AG09309 (cell line): ENCODE measurements around the gene DHDDS.
A peak's percentile ranks its signal among the peaks of the same experiment; 100 is the strongest.

Experiments
- DNase-seq: peaks from one replicate; pipeline ENCODE4 v3.0.0-alpha.2; 2010; ENCODE audit warnings: low read depth
- H3K4me3 ChIP-seq: 2 replicates; pipeline ENCODE4 v1.5.1; 2011; ENCODE audit warnings: mild to moderate bottlenecking, low read depth, low read length, moderate library complexity; ENCODE audit not compliant: control insufficient read depth
- TF ChIP-seq, protein P1 (sequence below): IDR thresholded peaks from 2 replicates; pipeline ENCODE4 v1.5.1; 2011; ENCODE audit warnings: mild to moderate bottlenecking, low read depth, low read length, inconsistent platforms; ENCODE audit not compliant: insufficient read depth, control insufficient read depth; ENCODE audit errors: missing control alignments

Gene DHDDS

DNA sequence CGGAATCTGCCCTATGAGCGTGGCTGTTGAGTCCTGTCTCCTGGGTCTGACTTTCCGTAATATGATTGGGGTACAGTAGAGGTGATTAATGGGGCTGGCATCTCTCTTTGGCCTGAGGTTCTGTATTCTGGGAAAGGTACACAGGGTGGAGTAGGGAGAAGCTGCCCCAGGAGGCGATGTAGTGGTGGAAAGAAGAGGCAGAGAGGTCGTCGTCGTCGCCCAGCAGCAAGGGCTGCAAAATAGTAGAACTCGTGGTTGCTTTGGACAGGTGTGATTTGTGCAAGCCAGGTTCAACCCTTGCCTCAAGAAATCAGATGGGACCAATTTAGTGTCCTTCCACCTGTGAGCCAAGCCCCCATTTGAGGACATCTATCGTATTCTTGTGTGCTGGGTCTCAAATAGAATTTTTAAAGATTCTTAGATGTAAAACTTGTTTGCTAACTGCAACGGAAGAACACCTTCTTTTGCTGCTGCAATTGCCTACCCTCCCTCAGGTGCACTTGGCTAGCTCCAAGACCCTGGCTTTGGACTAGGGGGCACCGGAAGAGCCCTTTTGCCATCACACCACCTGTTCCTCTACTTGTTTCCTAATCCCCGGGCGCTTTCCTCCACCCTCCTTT is 38.9 kb downstream of the DHDDS start:
- DNase-seq, result no peak
- H3K4me3 ChIP-seq, result peak overlapping the region; percentile 59
- TF ChIP-seq, protein P1, sequence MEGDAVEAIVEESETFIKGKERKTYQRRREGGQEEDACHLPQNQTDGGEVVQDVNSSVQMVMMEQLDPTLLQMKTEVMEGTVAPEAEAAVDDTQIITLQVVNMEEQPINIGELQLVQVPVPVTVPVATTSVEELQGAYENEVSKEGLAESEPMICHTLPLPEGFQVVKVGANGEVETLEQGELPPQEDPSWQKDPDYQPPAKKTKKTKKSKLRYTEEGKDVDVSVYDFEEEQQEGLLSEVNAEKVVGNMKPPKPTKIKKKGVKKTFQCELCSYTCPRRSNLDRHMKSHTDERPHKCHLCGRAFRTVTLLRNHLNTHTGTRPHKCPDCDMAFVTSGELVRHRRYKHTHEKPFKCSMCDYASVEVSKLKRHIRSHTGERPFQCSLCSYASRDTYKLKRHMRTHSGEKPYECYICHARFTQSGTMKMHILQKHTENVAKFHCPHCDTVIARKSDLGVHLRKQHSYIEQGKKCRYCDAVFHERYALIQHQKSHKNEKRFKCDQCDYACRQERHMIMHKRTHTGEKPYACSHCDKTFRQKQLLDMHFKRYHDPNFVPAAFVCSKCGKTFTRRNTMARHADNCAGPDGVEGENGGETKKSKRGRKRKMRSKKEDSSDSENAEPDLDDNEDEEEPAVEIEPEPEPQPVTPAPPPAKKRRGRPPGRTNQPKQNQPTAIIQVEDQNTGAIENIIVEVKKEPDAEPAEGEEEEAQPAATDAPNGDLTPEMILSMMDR, result no peak

DNA sequence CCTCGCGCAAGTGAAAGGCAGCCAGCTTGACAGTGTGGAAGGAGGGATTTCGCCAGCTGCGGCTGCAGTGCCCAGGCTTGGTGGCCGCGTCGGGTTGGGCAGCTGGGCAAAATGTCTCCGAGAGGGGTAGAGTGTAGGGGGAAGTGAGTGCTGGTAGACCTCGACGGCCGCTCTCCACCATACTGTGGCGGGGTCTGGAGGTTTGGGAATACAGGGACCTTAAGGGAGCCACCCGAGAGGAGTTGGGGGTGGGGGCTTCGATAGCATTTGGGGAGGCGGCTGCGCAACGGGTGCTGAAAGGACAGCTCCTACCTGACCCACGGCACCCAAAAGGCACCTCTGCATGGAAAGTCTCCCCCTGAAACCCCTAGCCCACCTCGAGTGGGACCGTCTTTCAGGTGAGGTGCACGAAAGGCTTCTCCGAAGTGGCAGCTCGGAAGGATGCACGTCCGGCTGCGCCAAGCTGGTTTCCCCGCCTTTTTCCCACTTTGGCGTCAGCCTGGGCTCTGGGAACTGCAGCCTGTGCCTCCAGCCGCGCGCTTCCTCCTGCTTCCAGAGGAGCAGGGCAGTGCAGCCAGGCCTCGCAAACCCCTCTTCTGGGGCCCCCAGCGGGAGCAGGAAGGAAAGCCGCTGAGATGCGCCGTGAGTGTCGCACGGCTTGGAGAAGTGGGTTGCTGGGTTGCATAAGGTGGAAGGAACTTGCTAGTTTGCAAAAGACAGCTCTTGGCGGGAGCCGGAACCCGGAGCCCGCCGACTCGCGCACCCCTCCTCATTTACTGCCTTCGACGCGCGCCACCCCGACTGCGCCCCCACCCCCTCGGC is 39.6 kb downstream of the DHDDS start:
- no peak for DNase-seq
- H3K4me3 ChIP-seq, result peak overlapping the region; percentile 59
- TF ChIP-seq, protein P1, result no peak

DNA sequence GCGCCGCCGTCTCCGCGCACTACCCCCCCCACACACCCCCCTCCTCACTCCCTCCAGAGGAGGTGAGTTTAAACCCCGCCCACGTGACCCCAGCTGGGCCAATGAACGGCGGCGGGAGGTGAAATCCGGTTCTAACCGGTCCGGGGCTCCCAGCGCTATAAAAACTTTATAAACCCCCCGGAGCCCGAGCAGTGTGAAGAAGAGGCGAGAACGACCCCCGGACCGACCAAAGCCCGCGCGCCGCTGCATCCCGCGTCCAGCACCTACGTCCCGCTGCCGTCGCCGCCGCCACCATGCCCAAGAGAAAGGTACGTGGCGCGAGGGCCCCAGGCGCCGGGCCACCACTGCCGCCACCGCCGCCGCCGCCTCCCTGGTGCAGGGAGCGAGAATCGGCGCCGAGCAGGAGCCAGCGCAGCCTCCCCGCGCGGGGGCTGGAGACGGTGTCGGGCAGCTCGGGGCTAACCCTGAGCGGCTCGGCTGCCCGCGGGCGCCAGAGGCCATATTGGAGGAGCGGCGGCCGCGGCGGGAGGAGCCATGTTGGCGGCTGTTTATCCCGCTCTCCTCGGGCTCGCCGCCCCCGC is 40.3 kb downstream of the DHDDS start, which contains the start of gene HMGN2:
HMGN2 (plus strand) TSS at position 121 of the 581 bp plus-strand sequence; CDS start at position 294, 173 bp downstream.
- H3K4me3 ChIP-seq, result peak within 1 kb of the TSS; percentile 59
- peak; percentile 49 for DNase-seq
- TF ChIP-seq, protein P1, result no peak

DNA sequence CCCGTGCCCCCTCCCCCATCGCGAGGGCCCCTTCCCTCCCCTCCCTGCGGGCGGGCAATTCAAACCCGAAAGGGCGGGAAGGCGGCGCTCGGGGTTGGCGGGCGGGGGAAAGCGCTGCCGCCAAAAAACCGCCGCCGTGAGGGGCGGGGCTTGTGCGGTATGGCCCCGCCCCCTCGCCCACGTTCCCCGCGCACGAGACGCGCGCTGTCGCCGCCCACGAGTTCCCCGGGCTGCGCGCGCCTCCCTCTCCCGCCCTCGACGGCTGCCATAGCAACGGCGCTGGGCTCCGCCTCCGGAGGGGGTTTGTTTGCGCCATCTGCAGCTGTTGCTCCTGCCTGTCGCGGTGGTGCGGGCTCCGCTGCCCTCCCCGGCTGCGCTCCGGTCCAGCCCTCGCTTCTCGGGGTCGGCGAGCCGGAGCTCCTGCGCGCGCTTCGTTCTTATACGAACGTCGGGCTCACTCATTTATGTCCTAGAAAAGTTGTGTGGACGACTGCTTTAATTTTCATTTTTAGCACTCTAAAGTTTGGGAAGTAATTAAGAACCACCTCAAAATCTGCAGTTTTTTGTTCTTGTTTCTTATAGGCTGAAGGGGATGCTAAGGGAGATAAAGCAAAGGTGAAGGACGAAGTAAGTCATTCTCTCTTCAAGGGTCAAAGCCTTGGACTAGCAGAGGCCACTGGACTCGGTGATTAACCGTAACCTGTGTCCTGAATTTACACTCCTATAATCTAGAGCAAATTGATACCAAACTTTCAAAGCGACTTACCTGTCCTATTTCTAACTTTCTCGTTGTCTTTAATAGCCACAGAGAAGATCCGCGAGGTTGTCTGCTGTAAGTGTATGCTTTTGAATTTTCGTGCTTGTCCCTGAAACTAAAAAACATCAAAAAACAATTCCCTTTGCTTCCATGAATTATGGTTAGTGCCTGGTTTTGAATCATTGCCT is 41.1 kb downstream of the DHDDS start:
- peak overlapping the region; percentile 59 for H3K4me3 ChIP-seq
- TF ChIP-seq, protein P1, result no peak
- DNase-seq, result peak; percentile 71

DNA sequence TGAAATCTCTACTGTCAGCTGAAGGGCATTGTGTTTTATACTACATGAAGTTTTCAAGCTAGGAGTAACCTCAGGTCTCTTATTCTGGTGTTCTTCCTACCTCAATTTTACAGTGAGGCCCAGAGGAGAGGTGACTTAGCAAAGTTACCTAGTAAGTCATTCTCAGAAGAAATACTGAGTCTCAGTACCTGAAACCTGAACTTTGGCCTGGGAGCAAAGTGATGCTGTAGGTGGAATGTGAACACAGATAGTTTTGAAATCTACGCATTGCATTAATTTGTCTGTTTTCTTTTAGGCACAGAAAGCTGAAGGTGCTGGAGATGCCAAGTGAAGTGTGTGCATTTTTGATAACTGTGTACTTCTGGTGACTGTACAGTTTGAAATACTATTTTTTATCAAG is 42.7 kb downstream of the DHDDS start:
- no peak overlapping the region for H3K4me3 ChIP-seq
- TF ChIP-seq, protein P1, result no peak
- no peak for DNase-seq

DNA sequence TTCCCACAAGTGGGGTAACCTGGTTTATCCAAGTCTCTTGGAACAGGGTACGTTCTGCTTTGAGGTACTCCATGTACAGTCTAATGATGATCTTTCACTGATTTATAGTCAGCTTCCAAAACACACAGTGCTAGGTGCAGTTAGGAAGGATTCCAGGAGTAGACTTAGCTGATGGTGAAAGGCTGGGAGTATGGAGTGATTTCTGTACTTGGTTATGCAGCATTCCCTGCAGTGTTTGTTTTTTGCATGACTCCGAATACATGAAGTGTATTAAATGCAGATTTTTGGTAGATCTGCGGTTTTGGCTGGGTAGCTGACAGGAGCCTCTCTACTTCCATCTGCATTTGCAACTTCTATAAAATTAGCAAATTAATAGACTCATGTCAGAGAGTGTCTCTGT is 43.9 kb downstream of the DHDDS start:
- TF ChIP-seq, protein P1, result no peak
- no peak overlapping the region for H3K4me3 ChIP-seq
- no peak for DNase-seq
